Karpas-422 (cell line): ENCODE results near the gene CAPN5. TPM values are rescaled to one million over a fixed set of nuclear protein-coding genes. Genes with fewer than 3 reads are reported as not detected.

Source experiments
- DNase-seq: peaks from one replicate; pipeline ENCODE4 v3.0.0-alpha.2; 2015
- H2AFZ ChIP-seq: fragments of 200-600 bp; sonication (generic); 2 replicates; pipeline ENCODE4 v1.6.1; 2014; ENCODE audit warnings: antibody characterized with exemption, low read length, mixed read lengths
- H3K27ac ChIP-seq: fragments of 200-600 bp; sonication (generic); 2 replicates; pipeline ENCODE4 v1.5.1; 2014; ENCODE audit warnings: mild to moderate bottlenecking, low read length, moderate library complexity
- H3K27me3 ChIP-seq: fragments of 200-600 bp; sonication (generic); 2 replicates; pipeline ENCODE4 v1.6.1; 2014; ENCODE audit warnings: low read length, mixed read lengths
- H3K36me3 ChIP-seq: fragments of 200-600 bp; sonication (generic); 2 replicates; pipeline ENCODE4 v1.6.1; 2014; ENCODE audit warnings: low read length, mixed read lengths; ENCODE audit not compliant: insufficient read depth
- H3K4me1 ChIP-seq: fragments of 200-600 bp; sonication (generic); 2 replicates; pipeline ENCODE4 v1.6.1; 2014; ENCODE audit warnings: mild to moderate bottlenecking, low read length, mixed read lengths
- H3K4me2 ChIP-seq: fragments of 200-600 bp; sonication (generic); 2 replicates; pipeline ENCODE4 v1.6.1; 2014; ENCODE audit warnings: low read length, low read depth, mild to moderate bottlenecking; ENCODE audit not compliant: poor library complexity, severe bottlenecking
- H3K4me3 ChIP-seq: fragments of 200-600 bp; sonication (generic); 2 replicates; pipeline ENCODE4 v1.5.1; 2014; ENCODE audit warnings: mild to moderate bottlenecking, antibody characterized with exemption, low read length, mixed read lengths
- H3K79me2 ChIP-seq: fragments of 200-600 bp; sonication (generic); 2 replicates; pipeline ENCODE4 v1.6.1; 2014; ENCODE audit warnings: mild to moderate bottlenecking, low read length, mixed read lengths
- H3K9ac ChIP-seq: fragments of 200-600 bp; sonication (generic); 2 replicates; pipeline ENCODE4 v1.6.0; 2014; ENCODE audit warnings: low read length
- H3K9me2 ChIP-seq: fragments of 200-600 bp; sonication (generic), shearing (Covaris generic); replicated peaks from 2 replicates; pipeline ENCODE4 v1.6.0; 2014; ENCODE audit warnings: mild to moderate bottlenecking, low read length, moderate library complexity; ENCODE audit not compliant: insufficient read depth
- H3K9me3 ChIP-seq: fragments of 300-700, 200-600 bp; sonication (generic); 2 replicates; pipeline ENCODE4 v1.6.1; 2014; ENCODE audit warnings: low read length, mixed read lengths
- H4K20me1 ChIP-seq: fragments of 200-600 bp; sonication (generic); 2 replicates; pipeline ENCODE4 v1.6.1; 2014; ENCODE audit warnings: mild to moderate bottlenecking, antibody characterized with exemption, low read length, low read depth; ENCODE audit not compliant: insufficient read depth
- total RNA-seq: library from RNA; depleted of rRNA; stranded (reverse); fragments of >200 nt; shearing (Covaris generic); gene quantifications from 2 replicates; pipeline ENCODE4 v1.2.3, GENCODE V29; 2014; ENCODE audit warnings: low replicate concordance

CAPN5 gene
- total RNA-seq, 1 experiment from 2014 or later = 0.07 TPM

- Histone ChIP-seq H3K9me3 (no peaks in the 10 kb centered on the region), H3K9me2 (no peaks in the 10 kb centered on the region), H3K4me1 (peaks cover 45% of the 10 kb centered on the region), H3K9ac (no peak overlapping the region), H3K27ac (no peak overlapping the region), H3K27me3 (no peaks in the 10 kb centered on the region; the same call in 1 of the 2 replicates), H2AFZ (no peak overlapping the region), H3K36me3 (no peaks in the 10 kb centered on the region), H3K79me2 (no peaks in the 10 kb centered on the region), H3K4me2 (no peak overlapping the region), H4K20me1 (no peaks in the 10 kb centered on the region; the same call in 1 of the 2 replicates), H3K4me3 (no peak overlapping the region)
- DNase-seq = no peak
These were observed 45.2 kb downstream of the CAPN5 start for GRCh38 chr11:77111946-77112345.

- Histone ChIP-seq H3K4me3 (no peak overlapping the region), H3K9ac (no peak overlapping the region), H4K20me1 (no peaks in the 10 kb centered on the region; the same call in 1 of the 2 replicates), H3K36me3 (no peaks in the 10 kb centered on the region), H3K4me1 (peaks cover 37% of the 10 kb centered on the region), H3K4me2 (no peak overlapping the region), H3K27me3 (no peaks in the 10 kb centered on the region; the same call in 1 of the 2 replicates), H3K9me2 (no peaks in the 10 kb centered on the region), H3K9me3 (no peaks in the 10 kb centered on the region), H2AFZ (no peak overlapping the region), H3K79me2 (no peaks in the 10 kb centered on the region), H3K27ac (no peak overlapping the region)
- DNase-seq = no peak
These were observed 46.0 kb downstream of the CAPN5 start for GRCh38 chr11:77112641-77113381.

DNA sequence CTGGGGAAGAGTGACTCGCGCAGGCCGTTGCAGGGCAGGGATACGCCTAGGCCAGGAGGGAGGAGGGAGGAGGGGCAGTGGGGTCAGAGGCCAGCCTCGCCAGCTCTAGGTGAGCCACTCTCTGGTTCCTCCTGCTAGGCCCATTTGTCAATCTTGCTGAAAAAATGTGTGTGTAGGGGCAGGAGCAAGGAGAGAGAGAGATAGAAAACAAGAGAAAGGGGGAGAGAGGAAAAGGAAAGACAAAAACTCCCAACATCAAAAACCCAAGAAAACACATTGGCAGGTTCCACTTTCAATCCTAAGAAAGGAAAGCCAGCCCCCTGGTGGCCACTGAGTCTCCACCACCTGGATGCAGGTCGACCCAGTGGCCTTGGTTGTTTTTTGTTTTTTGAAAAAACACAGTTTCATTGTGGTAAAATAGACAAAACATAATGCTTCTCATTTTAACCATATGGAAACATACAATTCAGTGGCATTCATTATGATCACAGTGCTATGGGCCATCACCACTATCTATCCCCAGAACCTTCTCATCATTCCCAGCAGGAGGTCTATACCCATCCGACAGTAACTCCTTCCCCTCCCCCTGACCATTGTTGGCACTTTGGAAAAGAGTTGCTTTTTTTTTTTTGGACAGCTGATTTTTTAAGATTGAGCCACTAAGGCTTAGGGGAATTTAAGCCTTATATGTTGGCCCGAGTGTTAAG, 46.8 kb downstream of the CAPN5 start:
- Histone ChIP-seq H3K9ac (no peak overlapping the region), H3K9me2 (no peaks in the 10 kb centered on the region), H3K27ac (no peak overlapping the region), H2AFZ (no peak overlapping the region), H3K4me1 (peaks cover 29% of the 10 kb centered on the region), H3K9me3 (no peaks in the 10 kb centered on the region), H3K79me2 (no peaks in the 10 kb centered on the region), H3K36me3 (no peaks in the 10 kb centered on the region), H3K4me3 (no peak overlapping the region), H4K20me1 (no peaks in the 10 kb centered on the region; the same call in 1 of the 2 replicates), H3K4me2 (no peak overlapping the region), H3K27me3 (no peaks in the 10 kb centered on the region; the same call in 1 of the 2 replicates)
- peak; percentile 70 for DNase-seq

GRCh38 chr11:77114089-77114463, 47.3 kb downstream of the CAPN5 start:
- no peaks in the 10 kb centered on the region for H3K9me2 ChIP-seq
- H3K27ac ChIP-seq = no peak overlapping the region
- no peaks in the 10 kb centered on the region for H3K36me3 ChIP-seq
- no peaks in the 10 kb centered on the region for H3K9me3 ChIP-seq
- H4K20me1 ChIP-seq = no peaks in the 10 kb centered on the region; the same call in 1 of the 2 replicates
- DNase-seq = no peak
- peaks cover 24% of the 10 kb centered on the region for H3K4me1 ChIP-seq
- no peak overlapping the region for H3K4me3 ChIP-seq
- no peak overlapping the region for H2AFZ ChIP-seq
- H3K4me2 ChIP-seq = no peak overlapping the region
- H3K27me3 ChIP-seq = no peaks in the 10 kb centered on the region; the same call in 1 of the 2 replicates
- H3K79me2 ChIP-seq = no peaks in the 10 kb centered on the region
- H3K9ac ChIP-seq = no peak overlapping the region

- H3K4me3 ChIP-seq = no peak overlapping the region
- H3K9ac ChIP-seq = no peak overlapping the region
- H3K9me3 ChIP-seq = no peaks in the 10 kb centered on the region
- no peak overlapping the region for H3K27ac ChIP-seq
- H3K9me2 ChIP-seq = no peaks in the 10 kb centered on the region
- H3K27me3 ChIP-seq = no peaks in the 10 kb centered on the region; the same call in 1 of the 2 replicates
- no peak overlapping the region for H2AFZ ChIP-seq
- H3K36me3 ChIP-seq = no peaks in the 10 kb centered on the region
- H3K79me2 ChIP-seq = no peaks in the 10 kb centered on the region
- H3K4me2 ChIP-seq = no peak overlapping the region
- DNase-seq = peak; percentile 61
- H3K4me1 ChIP-seq = peaks cover 13% of the 10 kb centered on the region
- no peaks in the 10 kb centered on the region; the same call in 1 of the 2 replicates for H4K20me1 ChIP-seq
These were observed 48.4 kb downstream of the CAPN5 start for GRCh38 chr11:77115181-77115611.

GRCh38 chr11:77115956-77116355, 49.2 kb downstream of the CAPN5 start:
- no peak overlapping the region for H3K9ac ChIP-seq
- H3K4me1 ChIP-seq = peaks cover 5% of the 10 kb centered on the region
- no peaks in the 10 kb centered on the region; the same call in 1 of the 2 replicates for H3K27me3 ChIP-seq
- no peaks in the 10 kb centered on the region; the same call in 1 of the 2 replicates for H4K20me1 ChIP-seq
- no peak overlapping the region for H3K4me2 ChIP-seq
- no peaks in the 10 kb centered on the region for H3K36me3 ChIP-seq
- H3K9me2 ChIP-seq = no peaks in the 10 kb centered on the region
- no peak overlapping the region for H3K4me3 ChIP-seq
- H3K27ac ChIP-seq = no peak overlapping the region
- H2AFZ ChIP-seq = no peak overlapping the region
- no peaks in the 10 kb centered on the region for H3K79me2 ChIP-seq
- DNase-seq = no peak
- H3K9me3 ChIP-seq = no peaks in the 10 kb centered on the region

GRCh38 chr11:77117492-77117891, 50.7 kb downstream of the CAPN5 start:
- Histone ChIP-seq H3K27ac (no peak overlapping the region), H2AFZ (no peak overlapping the region), H3K4me2 (no peak overlapping the region), H3K79me2 (no peaks in the 10 kb centered on the region), H4K20me1 (no peaks in the 10 kb centered on the region; the same call in 1 of the 2 replicates), H3K36me3 (no peaks in the 10 kb centered on the region), H3K4me1 (no peaks in the 10 kb centered on the region), H3K9ac (no peak overlapping the region), H3K9me2 (no peaks in the 10 kb centered on the region), H3K27me3 (no peaks in the 10 kb centered on the region), H3K9me3 (no peaks in the 10 kb centered on the region), H3K4me3 (no peak overlapping the region)
- no peak for DNase-seq

DNA sequence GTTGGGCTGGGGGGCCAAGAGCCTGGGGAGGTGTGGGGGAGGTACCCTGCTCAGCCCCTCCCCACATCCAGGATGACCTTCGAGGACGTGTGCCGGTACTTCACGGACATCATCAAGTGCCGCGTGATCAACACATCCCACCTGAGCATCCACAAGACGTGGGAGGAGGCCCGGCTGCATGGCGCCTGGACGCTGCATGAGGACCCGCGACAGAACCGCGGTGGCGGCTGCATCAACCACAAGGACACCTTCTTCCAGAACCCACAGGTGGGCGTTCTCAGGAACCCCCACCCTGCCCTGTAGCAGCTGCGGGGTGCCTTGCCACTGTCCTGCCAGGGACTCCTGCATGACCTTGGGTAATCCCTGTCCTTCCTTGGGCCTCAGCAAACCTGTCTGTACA, 51.3 kb downstream of the CAPN5 start:
- H3K4me2 ChIP-seq = no peak overlapping the region
- no peak overlapping the region for H3K4me3 ChIP-seq
- no peak overlapping the region for H3K27ac ChIP-seq
- no peaks in the 10 kb centered on the region for H3K79me2 ChIP-seq
- H3K36me3 ChIP-seq = no peaks in the 10 kb centered on the region
- no peaks in the 10 kb centered on the region for H3K9me3 ChIP-seq
- H3K4me1 ChIP-seq = no peaks in the 10 kb centered on the region
- no peak overlapping the region for H3K9ac ChIP-seq
- no peak for DNase-seq
- no peaks in the 10 kb centered on the region; the same call in 1 of the 2 replicates for H4K20me1 ChIP-seq
- no peaks in the 10 kb centered on the region for H3K27me3 ChIP-seq
- no peaks in the 10 kb centered on the region for H3K9me2 ChIP-seq
- no peak overlapping the region for H2AFZ ChIP-seq
